ENCODE data around the gene CST7.
A peak's percentile ranks its signal among the peaks of the same experiment; 100 is the strongest.

The CST7 gene

DNA sequence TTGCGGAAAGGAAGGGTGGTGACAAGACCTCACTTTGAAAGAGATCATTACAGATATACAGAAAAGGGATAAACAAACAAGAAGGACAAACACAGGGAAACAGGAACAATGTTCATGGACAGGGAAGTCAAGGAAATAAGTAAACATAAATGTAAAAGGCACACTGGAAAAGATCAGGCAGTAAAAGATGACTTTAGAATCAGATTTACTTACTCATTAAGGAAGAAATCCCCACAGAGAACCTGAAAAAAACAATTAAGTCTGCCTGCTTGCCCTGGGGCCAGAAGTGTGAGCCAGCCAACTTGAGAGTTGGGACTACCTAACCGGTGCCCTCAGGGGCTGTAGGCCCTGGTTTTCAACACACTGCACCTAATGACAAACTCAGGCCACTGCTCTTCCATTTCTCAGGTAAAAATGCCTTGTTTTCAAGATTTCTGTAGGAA is 41.8 kb downstream of the CST7 start:
- H3K27me3 ChIP-seq (ENCODE audit: insufficient read depth, low read length), result no peaks in the 10 kb centered on the region
- no peaks in the 10 kb centered on the region for H3K36me3 ChIP-seq (ENCODE audit: insufficient read depth, low read length)
- H3K4me1 ChIP-seq (ENCODE audit: insufficient read depth, low read length, severe bottlenecking), result peaks cover 39% of the 10 kb centered on the region
- no peak overlapping the region for H3K9ac ChIP-seq (ENCODE audit: low read length)
- peak overlapping the region; percentile 98; the same call in 1 of the 2 replicates for H3K4me2 ChIP-seq (ENCODE audit: low read length)
- TF ChIP-seq, protein P1, sequence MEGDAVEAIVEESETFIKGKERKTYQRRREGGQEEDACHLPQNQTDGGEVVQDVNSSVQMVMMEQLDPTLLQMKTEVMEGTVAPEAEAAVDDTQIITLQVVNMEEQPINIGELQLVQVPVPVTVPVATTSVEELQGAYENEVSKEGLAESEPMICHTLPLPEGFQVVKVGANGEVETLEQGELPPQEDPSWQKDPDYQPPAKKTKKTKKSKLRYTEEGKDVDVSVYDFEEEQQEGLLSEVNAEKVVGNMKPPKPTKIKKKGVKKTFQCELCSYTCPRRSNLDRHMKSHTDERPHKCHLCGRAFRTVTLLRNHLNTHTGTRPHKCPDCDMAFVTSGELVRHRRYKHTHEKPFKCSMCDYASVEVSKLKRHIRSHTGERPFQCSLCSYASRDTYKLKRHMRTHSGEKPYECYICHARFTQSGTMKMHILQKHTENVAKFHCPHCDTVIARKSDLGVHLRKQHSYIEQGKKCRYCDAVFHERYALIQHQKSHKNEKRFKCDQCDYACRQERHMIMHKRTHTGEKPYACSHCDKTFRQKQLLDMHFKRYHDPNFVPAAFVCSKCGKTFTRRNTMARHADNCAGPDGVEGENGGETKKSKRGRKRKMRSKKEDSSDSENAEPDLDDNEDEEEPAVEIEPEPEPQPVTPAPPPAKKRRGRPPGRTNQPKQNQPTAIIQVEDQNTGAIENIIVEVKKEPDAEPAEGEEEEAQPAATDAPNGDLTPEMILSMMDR (IDR thresholded peaks at IDR 0.05; ENCODE audit: low read length), result no peak
- TF ChIP-seq EZH2 (IDR thresholded peaks at IDR 0.05; ENCODE audit: borderline replicate concordance, low read length), result no peak
- H3F3A ChIP-seq (ENCODE audit: insufficient read depth, low read length), result no peaks in the 10 kb centered on the region
- no peaks in the 10 kb centered on the region for H3K9me3 ChIP-seq (ENCODE audit: low read length)
- H3K4me3 ChIP-seq (ENCODE audit: low read depth, low read length, poor library complexity, severe bottlenecking), result no peak overlapping the region
- no peaks in the 10 kb centered on the region for H3K9me2 ChIP-seq (ENCODE audit: low read depth, low read length)
- no peaks in the 10 kb centered on the region for H4K20me1 ChIP-seq (ENCODE audit: insufficient read depth, low read length)
- H3K27ac ChIP-seq (ENCODE audit: low read depth, low read length, poor library complexity, severe bottlenecking), result no peak overlapping the region
- H3K79me2 ChIP-seq (ENCODE audit: insufficient read depth, low read length), result no peaks in the 10 kb centered on the region
- no peak overlapping the region for H2AFZ ChIP-seq (ENCODE audit: low read length)

DNA sequence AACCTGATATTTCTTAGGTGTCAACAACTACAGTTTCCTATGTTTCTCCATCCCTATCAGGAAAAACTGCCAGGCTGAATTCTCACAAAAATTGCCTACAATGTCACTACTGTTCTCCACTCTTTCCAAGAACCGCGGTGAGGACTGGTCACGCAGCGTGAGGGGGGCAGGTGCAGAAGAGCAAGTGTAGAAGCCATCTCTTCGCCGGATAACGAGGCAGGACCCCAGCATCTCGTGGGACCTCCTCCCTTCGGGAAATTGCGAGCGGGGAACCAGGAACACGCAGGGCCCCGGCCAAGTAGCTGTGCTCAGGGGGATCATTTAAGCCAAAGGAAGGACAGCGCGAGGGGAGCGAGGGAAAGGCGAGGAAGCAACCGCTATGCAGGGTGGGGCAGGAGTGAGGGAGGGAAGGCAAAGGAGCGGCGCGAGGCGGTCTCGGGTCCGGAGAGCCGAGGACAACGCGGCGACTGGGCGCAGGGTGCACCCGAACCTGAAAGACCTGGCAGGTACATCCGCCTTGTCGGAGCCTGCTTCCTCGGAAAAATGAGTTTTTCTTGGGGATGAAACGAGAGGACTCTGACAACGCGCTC is 42.9 kb downstream of the CST7 start:
- Histone ChIP-seq H3K79me2 (ENCODE audit: insufficient read depth, low read length) (no peaks in the 10 kb centered on the region), H2AFZ (ENCODE audit: low read length) (no peak overlapping the region), H3K9me2 (ENCODE audit: low read depth, low read length) (no peaks in the 10 kb centered on the region), H3K27ac (ENCODE audit: low read depth, low read length, poor library complexity, severe bottlenecking) (no peak overlapping the region), H3F3A (ENCODE audit: insufficient read depth, low read length) (no peaks in the 10 kb centered on the region), H3K9ac (ENCODE audit: low read length) (peak overlapping the region; percentile 82), H3K4me3 (ENCODE audit: low read depth, low read length, poor library complexity, severe bottlenecking) (peak overlapping the region; percentile 82), H3K4me1 (ENCODE audit: insufficient read depth, low read length, severe bottlenecking) (peaks cover 39% of the 10 kb centered on the region), H4K20me1 (ENCODE audit: insufficient read depth, low read length) (no peaks in the 10 kb centered on the region), H3K27me3 (ENCODE audit: insufficient read depth, low read length) (no peaks in the 10 kb centered on the region), H3K36me3 (ENCODE audit: insufficient read depth, low read length) (no peaks in the 10 kb centered on the region), H3K9me3 (ENCODE audit: low read length) (no peaks in the 10 kb centered on the region), H3K4me2 (ENCODE audit: low read length) (peak overlapping the region; percentile 98)
- TF ChIP-seq, protein P1 (IDR thresholded peaks at IDR 0.05; ENCODE audit: low read length), result no peak
- TF ChIP-seq EZH2 (IDR thresholded peaks at IDR 0.05; ENCODE audit: borderline replicate concordance, low read length), result no peak

- Histone ChIP-seq H2AFZ (ENCODE audit: low read length) (peak within 1 kb of the TSS; percentile 68; the same call in 1 of the 2 replicates), H3F3A (ENCODE audit: insufficient read depth, low read length) (no peaks in the 10 kb centered on the region), H3K9me2 (ENCODE audit: low read depth, low read length) (no peaks in the 10 kb centered on the region), H3K4me3 (ENCODE audit: low read depth, low read length, poor library complexity, severe bottlenecking) (peak within 1 kb of the TSS; percentile 82), H3K4me1 (ENCODE audit: insufficient read depth, low read length, severe bottlenecking) (peaks cover 39% of the 10 kb centered on the region), H3K79me2 (ENCODE audit: insufficient read depth, low read length) (no peaks in the 10 kb centered on the region), H3K36me3 (ENCODE audit: insufficient read depth, low read length) (no peaks in the 10 kb centered on the region), H3K27me3 (ENCODE audit: insufficient read depth, low read length) (no peaks in the 10 kb centered on the region), H3K4me2 (ENCODE audit: low read length) (peak within 1 kb of the TSS; percentile 98), H4K20me1 (ENCODE audit: insufficient read depth, low read length) (no peaks in the 10 kb centered on the region), H3K27ac (ENCODE audit: low read depth, low read length, poor library complexity, severe bottlenecking) (peak within 1 kb of the TSS; percentile 63), H3K9ac (ENCODE audit: low read length) (peak within 1 kb of the TSS; percentile 82), H3K9me3 (ENCODE audit: low read length) (no peaks in the 10 kb centered on the region)
- no peak for TF ChIP-seq EZH2 (IDR thresholded peaks at IDR 0.05; ENCODE audit: borderline replicate concordance, low read length)
- TF ChIP-seq, protein P1 (IDR thresholded peaks at IDR 0.05; ENCODE audit: low read length), result no peak
Measured at GRCh38 chr20:24992487-24993205, 43.6 kb downstream of the CST7 start, which contains the start of gene APMAP. TSS of gene APMAP (minus strand) at chr20:24992751. CDS start at chr20:24992688, 63 bp downstream.
